AML-193 (cell line): Measurements from ENCODE around the gene MINDY1.
A peak's percentile ranks its signal among the peaks of the same experiment; 100 is the strongest.

Experiments used
- DNase-seq, 2 experiments: peaks; one replicate each; lab custom pipeline; 2025; lab: John Stamatoyannopoulos, UW

MINDY1 gene

GRCh38 chr1:150985179-150985825 is 21.4 kb downstream of the MINDY1 start:
- no peak for DNase-seq

- DNase-seq = no peak
Measured at GRCh38 chr1:150981805-150982712, 24.6 kb downstream of the MINDY1 start, which contains the start of gene ANXA9. ANXA9 (plus strand) TSS chr1:150982292; CDS start chr1:150983106, 814 bp downstream.

DNA sequence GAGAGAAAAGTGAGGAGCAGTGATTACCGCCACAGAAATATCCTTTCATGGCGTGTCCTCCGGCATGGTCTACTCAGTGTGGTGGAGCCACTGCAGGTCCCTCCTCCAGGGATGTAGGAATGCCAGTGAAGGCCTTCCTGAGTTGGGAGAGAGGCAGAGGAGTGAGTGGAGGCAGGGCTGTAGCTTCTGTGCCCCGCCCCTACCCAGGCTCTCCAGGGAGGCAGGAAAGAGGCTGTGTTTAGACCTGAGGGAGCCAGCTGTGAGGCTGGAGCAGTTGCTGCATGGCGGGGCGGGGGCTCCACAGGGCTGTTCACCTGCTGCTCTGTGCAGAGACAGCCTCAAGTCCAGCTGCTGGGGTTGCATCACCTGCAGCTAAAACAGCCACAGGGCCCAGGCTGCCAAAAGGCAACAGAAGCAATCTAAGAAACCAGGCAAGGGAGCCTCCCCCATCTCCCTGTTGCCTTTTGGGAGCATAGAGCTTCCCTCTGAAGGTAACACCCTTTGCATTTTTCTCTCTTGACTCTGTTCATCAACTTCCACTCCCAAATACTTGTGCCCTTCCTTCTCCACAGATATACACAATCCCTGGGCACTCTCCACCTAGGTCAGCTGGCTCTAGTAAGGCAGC is 25.4 kb downstream of the MINDY1 start:
- no peak for DNase-seq

DNA sequence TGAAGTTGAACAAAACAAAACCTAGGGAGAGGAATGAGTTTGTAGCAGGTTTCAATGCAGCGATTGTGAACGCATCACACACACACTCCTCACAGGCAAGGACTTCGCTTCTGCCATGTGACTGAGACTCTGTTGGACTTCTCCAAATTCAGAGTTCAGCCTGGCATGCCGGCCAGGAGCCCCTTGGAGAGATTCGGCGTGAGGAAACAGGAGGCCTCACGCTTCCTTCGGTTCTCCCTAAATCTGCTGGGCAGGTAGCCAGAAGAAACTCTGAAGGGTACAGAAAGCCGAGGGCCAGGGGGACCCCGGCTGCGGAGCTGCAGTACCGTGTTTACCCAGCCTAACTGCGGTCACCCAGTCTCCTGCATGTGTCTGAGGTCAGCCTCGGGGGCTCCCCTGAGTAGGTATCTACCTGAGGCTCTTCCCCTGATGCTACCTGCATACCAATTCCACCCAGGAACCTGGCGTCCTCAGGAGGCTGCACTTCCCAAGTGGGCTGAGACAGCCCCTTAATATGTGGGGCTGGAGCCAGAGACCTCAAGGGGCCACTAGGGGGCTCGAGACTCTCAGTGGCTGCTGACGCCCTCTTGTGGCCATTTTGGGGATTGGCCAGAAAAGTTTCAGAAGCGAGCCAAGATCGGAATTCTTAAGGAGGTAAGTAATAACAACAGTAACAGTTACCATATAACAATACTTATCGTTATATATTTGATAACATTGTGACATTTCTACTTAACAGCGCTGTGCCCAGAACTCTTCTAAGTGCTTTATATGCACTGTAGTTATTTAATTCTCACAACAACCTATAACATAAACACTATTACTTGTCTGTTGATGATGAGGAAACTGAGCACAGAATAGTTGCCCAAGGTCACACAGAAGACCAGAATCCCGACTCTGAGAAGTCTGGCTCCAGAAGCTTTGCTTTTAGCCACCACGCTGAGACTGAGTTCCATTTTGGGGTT is 27.3 kb downstream of the MINDY1 start:
- DNase-seq = peak; percentile 74 to 77

DNA sequence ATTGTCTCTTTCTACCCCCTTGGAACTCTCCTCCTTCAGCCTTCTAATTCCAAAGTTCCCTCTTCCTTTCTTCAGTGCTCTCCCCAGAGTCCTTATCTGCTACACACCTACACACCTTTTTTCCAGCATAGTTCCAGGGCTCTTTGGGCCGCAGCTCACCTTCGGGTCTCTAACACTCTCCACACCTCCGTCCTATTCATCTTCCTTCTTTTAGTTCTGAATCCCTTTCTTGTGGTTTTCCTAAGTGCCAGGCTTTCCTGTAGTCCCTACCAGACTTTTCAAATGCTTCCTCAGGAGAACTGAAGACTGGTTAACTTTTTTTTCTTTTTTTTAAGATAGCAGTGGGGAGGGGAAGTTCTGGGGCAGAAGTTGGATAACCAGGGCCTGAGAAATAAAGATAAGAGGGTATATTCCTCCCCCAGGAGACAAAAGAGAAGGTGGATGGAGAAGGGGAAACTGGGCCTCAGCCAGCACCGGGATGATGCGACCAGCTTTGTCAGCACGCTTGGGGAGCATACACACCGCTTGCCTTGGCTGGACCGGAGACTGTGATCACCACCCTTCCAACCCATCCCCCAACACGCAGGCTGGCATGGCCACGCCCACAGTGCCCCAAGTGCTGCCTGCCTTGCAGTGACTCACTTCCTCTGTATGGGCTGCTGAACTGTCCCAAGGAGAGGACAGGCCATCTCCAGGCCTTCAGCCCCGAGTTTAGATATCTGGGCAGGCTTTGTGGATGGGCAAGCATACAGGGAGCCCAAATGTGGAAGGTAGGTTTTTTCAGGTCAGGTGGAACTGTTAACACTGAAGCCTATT is 29.6 kb downstream of the MINDY1 start:
- peak; percentile 83 to 88 for DNase-seq

DNA sequence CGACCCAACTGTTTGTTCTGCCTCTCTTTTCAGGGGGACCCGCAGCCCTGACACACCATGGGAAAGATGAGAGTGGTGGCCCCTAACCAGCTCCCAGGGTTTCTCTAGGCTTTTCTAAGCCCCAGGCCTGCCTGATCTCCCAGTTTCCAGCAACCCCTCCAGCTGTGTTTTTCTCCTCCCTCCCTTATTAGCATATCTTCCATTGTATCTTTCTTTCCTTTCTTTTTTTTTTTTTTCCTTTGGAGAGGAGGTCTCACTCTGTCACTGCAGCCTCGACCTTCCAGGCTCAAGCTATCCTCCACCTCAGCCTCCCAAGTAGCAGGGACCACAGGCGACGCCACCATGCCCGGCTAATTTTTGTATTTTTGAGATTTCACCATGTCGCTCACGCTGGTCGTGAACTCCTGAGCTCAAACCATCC is 30.3 kb downstream of the MINDY1 start:
- DNase-seq = no peak

GRCh38 chr1:150974580-150975478 is 31.9 kb downstream of the MINDY1 start, which contains the start of gene CERS2:
CERS2 (minus strand) TSS chr1:150974835; CDS start chr1:150969090, 5,745 bp downstream.
- DNase-seq = peak; percentile 43 to 49

DNA sequence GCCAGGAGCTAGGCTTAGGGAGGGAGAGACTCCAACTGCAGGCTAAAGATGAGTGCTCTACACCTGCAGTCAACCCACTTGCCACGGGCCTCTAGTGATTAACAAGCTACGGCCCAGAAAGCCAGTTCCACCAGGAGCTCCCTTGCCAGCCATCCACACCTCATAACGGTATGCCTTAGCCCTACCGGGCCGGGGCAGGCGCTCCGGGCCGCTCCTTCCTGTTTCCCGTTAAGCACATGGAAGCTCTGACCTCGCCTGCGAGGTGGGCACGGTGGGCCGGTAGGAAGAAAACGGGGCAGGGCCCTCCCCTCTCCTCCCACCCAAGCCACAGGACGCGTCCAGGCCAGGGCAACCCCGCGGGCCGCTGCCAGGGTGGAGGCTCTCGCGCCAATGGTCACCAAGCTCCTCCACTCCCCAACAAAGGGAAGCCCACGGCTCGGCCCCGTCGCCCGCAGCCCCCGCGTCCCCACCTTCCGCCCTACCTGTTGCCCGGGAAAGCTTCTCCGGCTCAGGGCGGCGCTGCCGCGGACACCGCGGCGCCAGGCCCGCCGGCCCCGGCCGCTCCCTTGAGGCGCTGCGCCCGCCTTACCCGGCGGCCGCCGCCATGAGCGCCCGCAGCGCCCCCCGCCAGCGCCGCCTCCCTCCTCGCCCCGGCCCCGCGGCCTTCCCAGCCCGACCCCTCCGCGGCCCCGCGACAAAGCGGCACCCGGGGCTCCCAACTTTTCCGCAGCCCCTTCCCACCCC is 32.7 kb downstream of the MINDY1 start:
- DNase-seq = peak; percentile 22 to 23

GRCh38 chr1:150973258-150973835 is 33.4 kb downstream of the MINDY1 start:
- DNase-seq = no peak

DNA sequence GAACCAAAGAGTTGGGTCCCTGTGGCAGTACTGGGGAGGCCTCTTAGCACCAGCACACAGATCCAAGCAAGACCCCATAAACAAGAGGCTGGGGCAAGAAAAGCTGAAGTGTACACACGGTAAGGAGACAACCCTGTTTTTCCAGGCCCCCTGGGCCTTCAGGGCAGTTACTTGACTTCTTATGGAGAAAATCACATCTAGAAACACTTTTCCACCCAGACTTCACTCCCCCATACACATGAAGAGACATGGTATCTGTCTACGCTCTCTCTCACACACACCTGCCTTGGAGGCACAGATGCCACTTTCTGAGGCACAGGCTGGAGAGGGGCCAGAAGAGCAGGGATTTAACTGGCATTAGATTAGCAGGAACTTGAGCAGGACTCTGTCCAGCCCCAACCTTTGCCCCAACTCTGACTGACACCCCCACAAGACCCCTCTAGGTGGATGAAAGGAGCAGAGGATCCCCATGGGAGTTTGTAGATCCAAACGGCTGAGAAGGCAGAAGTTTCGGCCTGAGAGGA is 34.2 kb downstream of the MINDY1 start:
- DNase-seq = no peak

- DNase-seq = peak in 1 of 2 experiments; percentile 17
Measured at GRCh38 chr1:150971583-150972416, 34.9 kb downstream of the MINDY1 start.

GRCh38 chr1:150970808-150971582 is 35.7 kb downstream of the MINDY1 start:
- peak in 1 of 2 experiments; percentile 5 for DNase-seq

DNA sequence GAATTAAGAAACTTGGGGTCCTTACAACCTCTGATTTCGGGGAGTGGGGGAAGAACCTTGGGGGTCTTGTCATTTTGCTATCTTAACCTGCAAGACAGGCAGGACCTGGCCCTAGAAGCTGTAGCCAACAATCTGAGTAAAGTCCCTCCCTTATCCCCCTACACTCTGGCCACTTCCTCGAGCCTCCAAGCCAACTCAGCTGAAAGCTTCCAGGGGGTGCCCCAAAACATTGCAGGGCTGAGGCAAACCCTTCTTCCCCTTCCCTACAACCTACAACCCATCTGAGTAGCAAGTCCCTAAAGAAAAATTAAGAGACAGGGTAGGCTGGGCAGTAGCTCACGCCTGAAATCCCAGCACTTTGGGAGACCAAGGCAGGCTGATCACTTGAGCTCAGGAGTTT is 37.1 kb downstream of the MINDY1 start:
- no peak for DNase-seq

DNA sequence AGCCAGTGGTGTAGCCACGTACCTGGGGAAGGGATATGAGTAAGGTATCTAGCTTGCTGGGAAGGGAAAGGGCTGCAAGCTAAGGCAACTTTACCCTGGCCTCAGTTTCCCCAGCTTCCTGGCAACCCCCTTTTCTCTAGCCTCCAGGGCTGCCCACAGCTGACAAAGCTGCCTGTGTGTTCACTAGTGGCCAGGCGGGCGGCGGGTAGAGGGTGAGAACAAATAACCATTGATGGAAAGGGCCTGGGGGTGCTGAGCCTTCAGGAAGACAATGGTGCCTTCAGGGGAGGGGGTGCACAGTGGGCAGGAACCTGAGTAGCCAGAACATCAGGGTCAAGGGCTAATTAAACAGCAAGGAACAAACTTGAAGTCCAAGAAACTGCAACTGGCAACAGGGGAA is 38.2 kb downstream of the MINDY1 start:
- DNase-seq = no peak

DNA sequence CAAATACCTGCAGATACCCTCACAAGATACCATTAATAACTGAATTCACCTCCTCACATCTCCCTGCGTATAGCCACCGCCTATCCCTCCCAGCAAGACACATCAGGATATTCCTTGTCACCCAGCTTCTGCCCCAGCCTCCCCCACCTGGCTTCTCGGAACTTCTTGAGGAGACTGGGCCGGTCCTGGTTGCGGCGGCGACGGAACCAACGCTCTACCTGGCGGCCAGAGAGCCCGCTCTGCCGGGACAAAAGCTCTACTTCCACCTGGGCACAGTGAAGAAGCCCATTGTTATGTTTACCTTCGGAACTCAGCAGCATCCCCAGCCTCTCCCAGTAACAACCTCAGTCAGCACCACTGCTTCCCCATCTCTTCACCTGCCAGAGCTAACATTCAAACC is 38.8 kb downstream of the MINDY1 start:
- DNase-seq = no peak

GRCh38 chr1:150966011-150966410 is 40.7 kb downstream of the MINDY1 start:
- no peak for DNase-seq
